Activated effector memory CD4-positive, alpha-beta T cell treated with anti-CD3 and anti-CD28 coated beads, Interleukin-2, amount 50 U/mL, for 16 hours (primary cell): ENCODE results near the gene ARHGEF16.

Experiments
- DNase-seq: peaks from one replicate; pipeline ENCODE4 v3.0.0-alpha.2; 2020

Gene ARHGEF16

DNA sequence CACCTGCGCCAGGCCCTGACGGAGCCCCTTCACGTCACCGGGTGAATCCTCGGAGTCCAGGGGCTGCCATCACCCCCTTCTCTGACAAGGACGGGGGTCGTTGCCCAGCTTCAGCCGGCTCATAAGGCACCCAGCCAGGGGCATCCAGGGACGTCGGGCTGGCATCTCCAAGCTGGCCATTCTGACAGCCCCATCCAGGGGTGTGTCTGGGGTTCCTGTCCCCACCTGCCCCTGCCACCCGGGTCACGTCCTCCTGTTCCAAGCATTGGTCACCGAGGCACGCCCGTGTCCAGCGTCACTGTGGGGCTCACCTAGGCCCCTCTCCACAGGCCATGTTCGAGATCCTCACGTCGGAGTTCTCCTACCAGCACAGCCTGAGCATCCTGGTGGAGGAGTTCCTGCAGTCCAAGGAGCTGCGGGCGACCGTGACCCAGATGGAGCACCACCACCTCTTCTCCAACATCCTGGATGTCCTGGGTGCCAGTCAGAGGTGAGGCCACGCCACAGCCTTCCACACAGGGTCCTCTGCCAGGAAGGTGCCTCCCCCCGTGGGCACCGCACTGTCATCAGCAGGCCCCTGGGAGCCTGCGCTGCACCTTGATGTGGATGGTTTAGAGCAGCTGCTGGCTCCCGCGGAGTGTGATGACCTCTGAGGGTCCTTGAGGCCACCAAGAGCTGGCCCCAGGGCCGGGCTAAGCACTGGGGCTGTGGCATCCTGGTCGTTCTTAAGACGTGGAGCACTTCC is 14.8 kb downstream of the ARHGEF16 start:
- no peak for DNase-seq

DNA sequence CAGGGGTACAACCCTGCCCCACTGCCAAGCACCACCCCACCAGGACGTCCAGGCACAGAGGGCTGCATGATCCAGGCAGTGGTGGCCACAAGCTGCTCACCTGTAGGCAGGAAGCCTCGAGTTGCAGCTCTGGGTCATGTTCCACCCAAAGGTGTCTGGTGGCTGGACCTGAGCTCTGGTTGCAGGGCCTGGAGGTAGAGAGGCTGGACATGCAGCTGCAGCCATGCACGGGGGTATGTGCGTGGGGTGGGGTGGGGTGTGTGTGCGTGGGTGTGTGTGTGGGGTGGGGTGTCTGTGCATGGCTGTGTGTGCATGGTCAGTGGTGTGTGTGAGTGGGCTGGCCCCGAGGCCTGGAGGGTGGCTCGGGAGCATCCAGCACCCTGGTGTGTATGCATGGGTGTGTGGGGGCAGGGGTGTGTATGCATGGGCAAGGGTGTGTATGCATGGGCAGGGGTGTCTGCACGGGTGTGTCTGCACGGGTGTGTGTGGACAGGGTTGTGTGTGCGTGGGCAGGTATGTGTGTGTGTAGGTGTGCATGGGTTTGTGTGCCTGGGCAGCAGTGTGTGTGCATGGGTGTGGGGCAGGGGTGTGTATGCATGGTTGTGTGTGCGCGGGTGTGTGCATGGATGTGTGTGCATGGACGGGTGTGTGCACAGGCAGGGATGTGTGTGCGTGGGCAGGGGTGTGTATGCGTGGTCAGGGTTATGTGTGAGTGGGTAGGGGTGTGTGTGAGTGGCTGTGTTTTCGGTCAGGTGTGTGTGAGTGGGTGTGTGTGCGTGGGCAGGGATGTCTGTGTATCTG is 15.6 kb downstream of the ARHGEF16 start:
- DNase-seq: no peak

DNA sequence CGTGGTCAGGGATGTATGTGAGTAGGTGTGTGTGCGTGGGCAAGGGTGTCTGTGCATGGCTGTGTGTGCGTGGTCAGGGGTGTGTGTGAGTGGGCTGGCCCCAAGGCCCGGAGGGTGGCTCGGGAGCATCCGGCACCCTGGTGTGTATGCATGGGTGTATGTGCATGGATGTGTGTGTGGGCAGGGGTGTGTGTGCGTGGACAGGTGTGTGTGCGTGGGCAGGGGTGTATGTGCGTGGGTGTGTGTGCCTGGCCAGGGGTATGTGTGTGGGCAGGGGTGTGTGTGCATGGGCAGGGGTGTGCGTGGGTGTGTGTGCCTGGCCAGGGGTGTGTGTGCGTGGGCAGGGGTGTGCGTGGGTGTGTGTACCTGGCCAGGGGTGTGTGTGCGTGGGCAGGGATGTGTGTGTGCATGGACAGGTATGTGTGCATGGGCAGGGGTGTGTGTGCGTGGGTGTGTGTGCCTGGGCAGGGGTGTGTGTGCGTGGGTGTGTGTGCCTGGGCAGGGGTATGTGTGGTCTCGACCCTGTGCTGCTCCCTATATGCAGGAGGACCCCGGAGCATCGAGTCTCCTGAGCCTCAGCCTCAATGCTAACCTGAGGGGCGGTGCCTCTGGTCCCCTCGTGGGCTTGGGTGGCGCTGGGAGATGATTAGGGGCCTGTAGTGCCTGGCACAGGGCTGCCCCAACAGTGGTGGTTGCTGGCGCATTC is 16.3 kb downstream of the ARHGEF16 start:
- DNase-seq: no peak

DNA sequence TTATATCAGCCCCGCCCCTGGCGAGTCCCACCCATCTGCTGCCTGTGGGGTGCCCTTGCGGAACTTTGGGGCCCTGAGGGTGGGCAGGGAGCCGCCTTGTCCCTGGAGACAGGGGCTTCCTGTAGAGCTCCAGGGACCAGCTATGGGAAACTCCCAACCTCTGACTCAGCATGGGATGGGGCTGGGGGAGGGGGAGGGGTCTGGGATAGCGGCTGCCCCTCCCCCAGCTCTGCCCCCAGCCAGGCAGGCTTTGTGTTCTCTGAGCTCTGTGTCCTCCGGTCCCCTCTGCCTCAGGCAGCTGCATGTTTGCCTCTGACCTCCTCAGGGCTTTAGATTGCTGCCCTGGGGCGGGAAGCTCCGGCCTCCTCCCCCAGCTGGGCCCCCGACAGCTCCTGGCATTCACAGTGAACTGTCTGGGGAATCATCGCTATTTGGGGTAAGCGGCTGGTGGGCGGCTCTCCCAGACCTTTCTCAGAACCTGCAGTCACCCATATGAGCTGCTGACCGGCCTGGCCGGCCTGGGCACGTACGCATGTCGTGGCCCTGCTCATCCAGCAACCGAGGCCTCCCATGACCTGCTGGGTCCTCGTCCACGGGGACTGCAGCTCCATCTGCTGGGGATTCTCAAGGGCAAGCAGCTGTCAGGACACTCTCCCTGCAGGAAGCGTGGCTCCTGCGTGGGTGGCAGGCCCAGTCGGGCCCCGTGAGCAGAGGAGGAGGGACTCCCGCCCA is 17.1 kb downstream of the ARHGEF16 start:
- no peak for DNase-seq

DNA sequence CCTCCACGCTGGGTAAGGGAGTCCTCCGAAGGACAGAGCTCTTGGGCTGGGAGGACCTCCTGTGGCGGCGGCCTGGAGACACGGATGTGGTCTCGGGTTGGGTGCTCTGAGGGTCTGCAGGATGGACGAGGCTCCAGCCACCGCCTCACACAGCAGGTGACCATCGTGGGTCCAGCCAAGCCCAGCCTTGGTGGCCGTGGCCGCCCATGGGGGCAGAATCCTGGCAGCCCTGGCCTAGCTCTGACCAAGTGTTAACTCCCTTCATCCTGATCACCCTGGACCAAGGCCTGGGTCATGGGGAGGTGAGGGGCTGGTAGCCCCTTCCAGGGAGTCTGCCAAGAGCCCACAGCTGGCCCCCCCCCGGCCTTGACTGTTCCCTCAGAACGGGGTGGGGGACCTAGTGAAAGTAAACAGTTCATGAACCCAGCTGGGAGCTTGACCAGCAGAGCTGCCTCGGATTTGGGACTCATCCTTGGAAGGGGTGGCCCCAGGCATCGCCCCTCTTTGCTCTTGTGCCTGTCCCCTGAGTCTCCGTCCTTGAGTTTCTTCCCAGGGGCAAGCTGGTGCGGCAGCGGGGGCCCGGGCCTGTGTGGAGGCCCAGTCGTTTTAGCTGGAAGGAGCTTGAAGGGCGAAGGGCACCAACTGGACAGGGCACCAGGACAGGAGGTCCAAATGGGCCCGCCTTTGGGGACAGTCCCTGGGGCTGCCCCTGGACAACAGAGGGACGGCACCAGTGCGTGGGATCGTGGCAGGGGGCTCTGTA is 17.8 kb downstream of the ARHGEF16 start:
- DNase-seq: no peak

DNA sequence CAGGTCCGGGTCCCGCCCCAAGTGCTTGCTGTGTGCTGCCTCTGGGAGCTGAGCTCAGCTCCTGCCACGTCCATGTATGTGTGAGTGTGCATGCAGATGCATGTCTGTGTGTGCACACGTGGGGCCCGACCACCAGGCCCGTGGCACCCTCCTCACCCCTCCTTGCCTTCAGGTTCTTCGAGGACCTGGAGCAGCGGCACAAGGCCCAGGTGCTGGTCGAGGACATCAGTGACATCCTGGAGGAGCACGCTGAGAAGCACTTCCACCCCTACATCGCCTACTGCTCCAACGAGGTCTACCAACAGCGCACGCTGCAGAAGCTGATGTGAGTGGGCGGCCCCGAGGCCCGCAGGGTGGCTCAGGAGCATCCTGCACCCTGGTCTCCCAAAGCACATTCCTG is 18.4 kb downstream of the ARHGEF16 start:
- DNase-seq: no peak

DNA sequence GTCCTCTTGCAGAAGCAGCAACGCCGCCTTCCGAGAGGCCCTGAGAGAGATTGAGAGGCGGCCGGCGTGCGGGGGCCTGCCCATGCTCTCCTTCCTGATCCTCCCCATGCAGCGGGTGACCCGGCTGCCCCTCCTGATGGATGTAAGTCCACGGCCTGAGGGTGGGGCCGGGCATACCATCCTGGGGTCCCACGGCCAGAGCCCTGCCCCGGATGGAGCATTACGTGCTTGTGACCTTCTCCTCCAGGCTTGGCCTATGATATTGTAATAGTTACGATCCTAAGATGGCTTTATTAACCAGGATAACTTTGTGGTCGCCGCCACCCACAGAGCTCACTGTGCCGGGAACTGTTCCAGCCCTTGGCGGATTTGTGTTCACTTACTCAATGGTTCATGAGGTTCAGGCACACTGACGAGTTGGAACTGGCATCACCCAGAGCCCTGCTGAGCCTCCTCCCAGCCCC is 18.9 kb downstream of the ARHGEF16 start:
- DNase-seq: no peak

DNA sequence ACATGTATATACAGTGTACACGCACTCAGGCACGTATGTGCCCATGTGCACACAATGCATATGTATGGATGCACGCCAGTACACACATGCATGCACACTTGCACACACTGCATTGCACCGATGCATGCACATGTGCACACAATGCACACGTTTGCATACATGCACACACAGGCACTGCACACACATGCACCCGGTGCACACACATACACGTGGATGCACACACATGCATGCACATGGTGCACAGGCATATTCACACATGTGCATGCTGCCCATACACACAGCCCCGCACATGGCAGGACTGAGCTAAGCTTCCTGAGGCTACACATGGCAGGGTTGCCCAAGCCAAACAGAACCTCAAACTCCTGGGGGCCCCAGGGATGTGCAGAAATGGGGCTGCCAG is 19.6 kb downstream of the ARHGEF16 start:
- DNase-seq: no peak

DNA sequence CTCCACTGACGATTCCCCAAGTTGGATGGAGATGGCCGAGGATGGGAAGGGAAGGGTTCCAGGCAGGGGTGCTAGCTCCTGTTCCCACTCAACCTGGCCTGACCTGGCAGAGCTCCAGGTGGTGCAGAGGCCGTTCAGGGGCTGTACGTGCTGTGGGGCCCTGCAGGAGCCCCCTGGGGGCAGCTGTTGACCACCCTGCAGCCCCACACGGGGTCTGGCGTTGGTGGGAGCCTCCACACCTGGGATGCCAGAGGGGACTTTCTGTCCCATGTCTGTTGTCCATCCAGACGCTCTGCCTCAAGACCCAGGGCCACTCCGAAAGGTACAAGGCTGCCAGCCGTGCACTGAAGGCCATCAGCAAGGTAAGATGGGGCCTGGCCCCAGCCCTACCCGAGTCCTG is 20.0 kb downstream of the ARHGEF16 start:
- DNase-seq: no peak

DNA sequence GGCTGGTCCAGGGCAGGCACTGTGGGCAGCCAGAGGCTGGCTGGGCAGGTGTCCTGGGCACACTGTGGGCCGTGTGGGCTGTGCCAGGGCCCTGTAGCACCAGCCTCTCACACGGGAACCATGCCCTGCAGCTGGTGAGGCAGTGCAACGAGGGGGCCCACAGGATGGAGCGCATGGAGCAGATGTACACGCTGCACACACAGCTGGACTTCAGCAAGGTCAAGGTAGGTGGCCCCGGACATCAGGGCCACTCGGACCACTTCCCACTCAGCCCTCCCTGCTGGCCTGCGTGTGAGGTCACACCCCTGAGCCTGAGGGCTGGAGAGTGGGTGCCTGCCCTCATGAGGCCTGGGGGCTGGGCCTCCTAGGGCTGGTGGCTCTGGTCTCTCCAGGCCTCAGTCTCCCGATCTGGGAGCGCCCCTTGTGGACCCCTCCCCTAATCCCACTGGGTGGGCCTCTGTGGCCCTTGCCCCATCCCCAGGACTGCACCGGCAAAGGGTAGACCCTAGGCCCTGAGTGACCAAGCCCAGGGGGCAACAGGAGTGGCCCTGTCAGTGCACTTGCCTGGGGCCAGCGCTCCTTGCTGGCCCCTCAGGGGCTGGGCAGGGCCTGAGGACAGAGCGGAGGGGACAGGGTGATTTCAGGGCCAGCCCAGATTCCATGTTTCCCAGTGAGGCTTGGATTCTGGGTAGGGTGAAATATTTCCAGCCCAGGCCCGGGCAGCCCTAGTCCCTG is 21.5 kb downstream of the ARHGEF16 start:
- DNase-seq: no peak

DNA sequence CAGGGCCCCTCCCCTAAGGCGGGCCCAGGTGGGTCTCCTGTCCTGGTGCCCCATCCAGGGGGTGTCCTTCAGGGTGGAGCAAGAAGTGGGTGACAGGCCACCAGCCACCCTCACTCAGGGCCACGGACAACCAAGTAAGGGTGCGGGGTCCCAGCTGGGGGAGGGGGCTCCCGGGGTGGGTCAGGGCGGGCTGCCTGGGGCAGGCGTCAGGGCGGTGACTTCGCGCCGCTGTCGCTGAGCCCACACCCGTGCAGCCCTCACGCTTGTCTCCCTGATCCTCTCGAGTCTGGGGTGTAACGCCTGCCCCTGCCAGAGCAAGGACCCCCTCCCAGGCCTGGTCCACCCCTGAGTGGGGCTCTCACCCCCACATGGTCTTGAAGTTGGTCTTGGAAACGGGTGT is 22.2 kb downstream of the ARHGEF16 start:
- no peak for DNase-seq

DNA sequence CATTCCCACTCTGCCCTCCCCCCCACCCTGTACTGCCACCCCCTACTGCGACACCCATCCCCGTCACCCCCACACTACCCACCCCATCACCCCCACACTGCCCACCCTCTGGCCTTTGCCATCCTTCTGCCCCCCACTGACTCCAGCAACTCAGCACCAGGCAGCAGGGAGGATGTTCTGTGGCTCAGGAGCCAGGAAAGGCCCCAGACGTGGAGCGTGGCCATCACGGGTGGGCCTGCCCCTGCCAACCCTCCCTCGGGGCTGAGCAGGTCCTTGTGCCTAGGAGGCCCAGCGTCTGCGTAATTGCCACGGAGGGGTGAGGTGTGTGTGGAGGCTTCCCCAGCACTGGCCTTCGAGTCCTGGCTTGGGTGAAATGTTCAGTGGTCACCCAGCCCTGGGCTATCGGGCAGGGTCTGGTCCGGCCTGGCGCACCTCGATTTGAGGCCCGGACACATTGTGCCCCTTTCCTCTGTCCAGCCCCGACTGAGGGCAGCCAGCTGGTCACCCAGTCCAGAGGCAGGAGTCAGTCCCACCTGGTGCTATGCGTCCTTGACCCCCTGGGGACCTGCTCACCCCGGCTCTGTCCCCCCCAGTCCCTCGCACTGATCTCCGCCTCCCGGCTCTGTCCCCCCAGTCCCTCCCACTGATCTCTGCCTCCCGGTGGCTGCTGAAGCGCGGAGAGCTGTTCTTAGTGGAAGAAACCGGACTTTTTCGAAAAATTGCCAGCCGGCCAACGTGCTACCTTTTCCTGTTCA is 23.0 kb downstream of the ARHGEF16 start:
- DNase-seq: no peak

DNA sequence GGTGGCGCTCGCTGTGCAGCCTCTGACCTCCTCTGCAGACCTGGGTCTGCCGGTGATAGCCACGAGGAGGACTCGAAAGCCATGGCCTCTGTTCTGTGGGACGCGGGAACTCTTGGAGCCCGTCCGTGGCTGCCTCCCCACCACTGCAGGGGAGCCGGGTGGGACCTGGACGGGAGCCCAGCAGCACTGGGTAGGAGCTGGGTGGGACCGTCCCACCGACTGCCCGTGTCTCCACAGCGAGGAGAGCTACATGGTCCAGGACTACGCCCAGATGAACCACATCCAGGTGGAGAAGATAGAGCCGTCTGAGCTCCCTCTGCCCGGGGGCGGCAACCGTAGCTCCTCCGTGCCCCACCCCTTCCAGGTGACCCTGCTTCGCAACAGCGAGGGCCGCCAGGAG is 23.7 kb downstream of the ARHGEF16 start:
- no peak for DNase-seq

DNA sequence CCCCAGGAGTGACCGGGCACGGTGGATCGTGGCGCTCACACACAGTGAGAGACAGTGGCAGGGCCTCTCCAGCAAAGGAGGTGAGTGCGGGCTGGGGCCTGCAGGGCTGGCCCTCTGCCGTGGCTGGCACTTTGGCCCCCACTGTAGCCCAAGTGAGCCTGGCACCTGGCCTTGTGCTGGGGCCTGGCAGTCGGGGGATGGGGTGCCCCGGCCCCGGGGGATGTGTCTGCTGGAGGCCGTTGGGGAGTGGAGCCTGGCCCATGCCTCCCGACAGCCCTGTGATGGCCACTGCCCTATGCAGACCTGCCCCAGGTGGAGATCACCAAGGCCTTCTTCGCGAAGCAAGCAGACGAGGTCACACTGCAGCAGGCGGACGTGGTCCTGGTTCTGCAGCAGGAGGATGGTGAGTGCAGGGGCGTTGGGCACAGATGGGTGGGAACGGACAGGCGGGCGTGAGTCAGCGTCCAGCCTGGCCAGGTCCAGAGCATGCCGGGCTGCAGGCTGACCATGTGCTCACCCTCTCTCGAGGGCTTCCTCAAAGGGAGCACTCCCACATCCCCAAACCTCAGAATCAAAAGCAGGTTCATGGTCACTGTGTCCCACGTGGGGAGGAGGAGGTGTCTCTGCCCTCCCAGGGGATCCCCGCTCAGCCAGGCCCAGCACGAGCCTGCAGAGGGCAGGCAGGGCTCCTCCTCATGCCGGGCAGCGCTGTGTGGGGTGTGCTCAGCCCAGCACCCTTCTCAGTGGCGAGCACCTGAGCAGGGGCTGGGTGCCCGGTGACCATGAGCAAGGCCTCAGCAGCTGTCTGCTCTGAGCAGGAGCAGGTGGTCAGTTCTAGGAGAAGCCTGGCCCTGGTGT is 25.3 kb downstream of the ARHGEF16 start:
- DNase-seq: no peak

DNA sequence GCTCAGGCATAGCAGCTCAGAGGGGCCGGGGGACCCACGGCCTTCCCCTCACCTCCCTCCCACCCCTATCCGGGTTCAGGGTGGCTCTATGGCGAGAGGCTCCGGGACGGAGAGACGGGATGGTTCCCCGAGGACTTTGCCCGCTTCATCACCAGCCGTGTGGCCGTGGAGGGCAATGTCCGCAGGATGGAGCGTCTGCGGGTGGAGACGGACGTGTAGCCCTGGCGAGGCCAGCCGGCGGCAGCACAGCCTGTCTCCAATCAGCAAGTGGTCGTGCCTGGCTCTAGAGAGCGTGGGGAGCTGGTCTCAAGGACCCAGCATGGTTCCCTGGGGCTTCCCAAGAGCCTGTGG is 25.9 kb downstream of the ARHGEF16 start:
- DNase-seq: no peak

DNA sequence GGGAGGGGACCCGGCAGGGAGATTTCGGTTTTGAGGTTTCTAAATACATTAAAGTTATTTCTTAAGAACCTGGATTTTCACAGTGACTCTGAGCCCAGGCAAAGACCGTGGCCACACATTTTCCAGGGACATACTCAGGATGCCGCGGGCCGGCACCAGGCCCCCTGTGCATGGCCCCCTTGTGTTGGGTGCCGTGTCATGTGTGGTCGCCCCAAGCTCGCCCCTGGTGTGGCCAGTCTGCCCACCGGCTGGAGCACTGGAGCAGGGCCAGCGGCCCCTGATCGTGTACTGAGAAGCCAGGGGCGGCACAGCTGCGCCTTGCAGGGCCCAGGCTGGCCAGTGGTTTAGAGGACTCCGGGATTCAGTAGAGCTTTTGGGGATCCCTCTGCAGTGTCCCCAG is 26.6 kb downstream of the ARHGEF16 start:
- no peak for DNase-seq

DNA sequence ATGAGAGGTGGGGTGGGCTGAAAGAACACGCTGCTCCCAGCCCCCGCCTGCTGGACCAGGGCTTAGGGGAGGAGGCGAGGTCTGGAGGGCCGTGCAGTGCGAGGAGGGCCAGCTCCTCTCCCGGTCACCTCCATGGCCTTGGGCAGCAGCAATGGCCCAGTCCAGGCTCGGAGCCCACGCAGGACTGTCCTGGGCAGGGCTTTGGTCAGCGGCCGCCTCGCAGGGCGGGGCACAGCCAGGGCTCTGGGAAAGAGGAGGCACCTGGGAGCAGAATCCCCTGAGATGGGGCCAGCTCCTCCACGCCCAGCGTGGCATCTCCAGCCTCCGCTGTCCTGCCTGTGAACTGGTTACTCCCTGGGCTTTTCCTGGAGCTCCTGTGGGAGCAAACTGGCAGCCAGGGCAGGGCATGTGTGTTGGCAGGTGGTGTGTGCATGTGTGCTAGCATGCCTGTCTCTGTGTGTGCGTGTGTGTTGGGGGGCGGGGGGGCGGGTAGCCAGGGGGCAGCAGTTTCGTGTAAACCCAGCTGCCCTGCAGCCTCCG is 27.4 kb downstream of the ARHGEF16 start:
- no peak for DNase-seq

DNA sequence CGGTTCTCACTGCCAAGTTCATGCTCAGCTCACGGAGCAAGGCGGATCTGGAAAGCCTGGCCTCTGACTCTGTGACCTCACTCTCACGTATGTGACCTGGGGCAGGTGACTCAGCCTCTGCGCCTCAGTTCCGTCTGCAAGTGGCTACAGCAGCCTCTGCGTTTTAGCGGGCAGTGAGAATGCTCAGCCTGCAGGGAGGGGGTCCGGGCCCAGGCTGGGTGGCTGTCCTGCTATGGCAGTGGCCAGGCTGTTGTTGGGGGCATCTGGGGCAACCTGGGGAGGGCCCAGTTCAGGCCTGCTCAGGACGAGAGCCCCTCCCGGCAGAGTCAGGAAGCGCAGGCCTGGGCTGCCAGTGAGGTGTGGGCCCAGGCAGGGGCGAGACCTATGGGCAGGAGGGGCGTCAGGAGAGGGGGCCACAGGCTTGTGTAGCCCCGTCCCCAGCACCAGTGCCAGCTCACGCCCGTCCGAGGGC is 27.9 kb downstream of the ARHGEF16 start:
- no peak for DNase-seq

DNA sequence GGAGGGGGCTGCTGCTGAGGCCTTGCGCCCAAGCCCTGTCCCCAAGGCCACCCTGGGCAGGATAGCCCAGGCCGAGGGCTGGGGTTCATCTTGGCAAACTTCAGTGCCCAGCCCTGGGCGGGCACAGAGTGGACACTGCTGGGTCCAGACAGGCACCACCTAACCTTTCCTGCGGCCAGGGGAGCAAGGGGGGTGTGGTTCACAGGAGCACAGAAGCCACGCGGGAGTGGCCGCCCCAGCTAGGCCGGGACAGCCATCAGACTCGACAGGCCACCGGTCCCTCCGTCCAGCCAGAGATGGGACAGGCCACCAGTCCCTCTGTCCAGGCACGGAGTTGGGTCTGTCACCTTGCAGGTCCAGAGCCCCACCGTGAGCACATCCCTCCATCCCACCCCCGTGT is 28.9 kb downstream of the ARHGEF16 start:
- DNase-seq: no peak
